Measurements from ENCODE around the gene GDF7. TPM values are rescaled to one million over a fixed set of nuclear protein-coding genes. Genes with fewer than 3 reads are reported as not detected.
A peak's percentile ranks its signal among the peaks of the same experiment; 100 is the strongest.

The GDF7 gene
- polyA plus RNA-seq, 1 of the 3 experiments (the other 2 are of a cell fraction), result 0.02 TPM

DNA sequence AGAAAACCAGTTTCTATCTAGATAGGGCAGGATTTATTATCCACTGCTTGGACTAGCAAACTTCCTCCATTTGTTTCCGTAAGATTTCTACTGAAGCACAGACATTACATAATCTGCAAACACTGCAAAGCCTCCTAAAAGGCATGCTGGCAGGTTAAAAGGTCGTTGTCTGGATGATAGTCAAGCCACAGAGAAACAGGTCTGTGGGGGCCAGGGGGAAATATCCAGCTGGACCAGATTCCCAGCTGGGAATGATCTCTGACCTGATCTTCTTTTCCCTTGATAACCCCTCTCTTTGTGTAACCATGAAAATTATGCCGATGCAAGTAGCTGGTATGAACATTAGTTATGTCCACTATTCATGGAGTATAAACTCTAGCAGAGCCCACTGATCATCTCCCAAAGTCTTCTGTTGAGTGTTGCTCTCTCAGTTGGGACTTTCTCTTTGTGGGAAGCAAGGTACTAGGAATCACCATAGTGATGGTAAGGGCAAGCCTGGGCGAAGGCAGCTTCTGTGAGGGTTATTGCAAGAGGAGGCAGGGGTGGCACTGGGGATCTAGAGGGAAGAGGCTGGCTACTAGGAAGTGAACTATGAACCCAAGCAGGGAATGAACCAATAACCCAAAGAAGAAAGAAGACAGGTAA is 61.3 kb downstream of the GDF7 start:
- WGBS (ENCODE audit: low lambda C conversion rate), result 71% methylated on average over 4 of the region's 4 CpGs
- POLR2A ChIA-PET, result interaction anchor here (0.7 kb wide), 1 partner anchor 50 kb away, joined by 3 read pairs; no protein-coding TSS in a partner anchor

More for the DNA sequence above, 61.3 kb downstream of the GDF7 start:
- H3K27me3 ChIP-seq (ENCODE audit: insufficient read depth), result no peaks in the 10 kb centered on the region
- no peaks in the 10 kb centered on the region for H3F3A ChIP-seq (replicated peaks; ENCODE audit: insufficient read depth)
- CTCF ChIA-PET, result interaction anchor here (0.8 to 1.9 kb wide), 3 partner anchors 33 to 235 kb away, joined by 3 to 5 read pairs (median 4); no protein-coding TSS in a partner anchor
- H3K4me3 ChIP-seq (ENCODE audit: low read depth in 2 of 2, low read length in 1 of 2), result no peak overlapping the region
- TF ChIP-seq, protein P1, sequence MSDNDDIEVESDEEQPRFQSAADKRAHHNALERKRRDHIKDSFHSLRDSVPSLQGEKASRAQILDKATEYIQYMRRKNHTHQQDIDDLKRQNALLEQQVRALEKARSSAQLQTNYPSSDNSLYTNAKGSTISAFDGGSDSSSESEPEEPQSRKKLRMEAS (IDR thresholded peaks at IDR 0.05; ENCODE audit: low read depth), result no peak
- TF ChIP-seq TCF12 (IDR thresholded peaks at IDR 0.05), result peak; percentile 19; the same call in 1 of the 2 replicates
- H3K4me2 ChIP-seq, result no peak overlapping the region; the same call in 1 of the 2 replicates
- H3K36me3 ChIP-seq (replicated peaks in 1 of 2; ENCODE audit: control insufficient read depth in 1 of 2, insufficient read depth in 2 of 2, low read length in 1 of 2), result peaks cover 0 to 12% of the 10 kb centered on the region in 2 experiments
- no peaks in the 10 kb centered on the region for H4K20me1 ChIP-seq (ENCODE audit: insufficient read depth)
- DNase-seq, result no peak
- H3K4me1 ChIP-seq (ENCODE audit: control insufficient read depth in 1 of 2, insufficient read depth in 2 of 2, low read depth in 1 of 2, low read length in 1 of 2), result peaks cover 5 to 9% of the 10 kb centered on the region in 2 experiments; a peak in 3 of 4 replicates
- no peaks in the 10 kb centered on the region for H3K79me2 ChIP-seq (ENCODE audit: insufficient read depth)
- no peak overlapping the region for H3K9ac ChIP-seq
- H2AFZ ChIP-seq (ENCODE audit: low read depth), result no peak overlapping the region
- H3K27ac ChIP-seq (ENCODE audit: low read depth in 2 of 2, low read length in 1 of 2), result peak overlapping the region; percentile 9 to 47; a peak in 2 of 4 replicates
- H3K9me2 ChIP-seq, result no peaks in the 10 kb centered on the region
- no peaks in the 10 kb centered on the region for H3K9me3 ChIP-seq

Other genes with a start within 250 kb of the GDF7 start
- 43.5 and 50.3 TPM in 2 replicates for gene RHOB, start 220.1 kb upstream of the GDF7 start, polyA plus RNA-seq (2012; rRNA removed)
- 18.7 and 20.1 TPM in 2 replicates for gene HS1BP3, start 16.0 kb upstream of the GDF7 start, polyA plus RNA-seq (2012; rRNA removed)
- gene LDAH, start 156.0 kb downstream of the GDF7 start, polyA plus RNA-seq (2012; rRNA removed), result 12.7 and 13.9 TPM in 2 replicates